ENCODE data around the gene GAS7. TPM values are rescaled to one million over a fixed set of nuclear protein-coding genes. Genes with fewer than 3 reads are reported as not detected.

GAS7 gene
- total and polyA plus RNA-seq, 2 experiments from 2014 or later: 1.9 to 10.7 TPM

- TF ChIP-seq POLR2AphosphoS5 (IDR thresholded peaks at IDR 0.05; ENCODE audit: low read depth) (no peak), ETS1 (IDR thresholded peaks at IDR 0.05) (no peak), REST (IDR thresholded peaks at IDR 0.05; ENCODE audit: unreplicated experiment) (no peak), CREB1 (CRISPR knock-in tag; IDR thresholded peaks at IDR 0.05; ENCODE audit: low read depth) (no peak), EZH2phosphoT487 (IDR thresholded peaks at IDR 0.05; ENCODE audit: unreplicated experiment) (no peak), NANOG (IDR thresholded peaks at IDR 0.05; ENCODE audit: borderline replicate concordance) (no peak), ZNF331 (CRISPR knock-in tag; IDR thresholded peaks at IDR 0.05; ENCODE audit: low read depth) (no peak), ZNF114 (CRISPR knock-in tag; IDR thresholded peaks at IDR 0.05) (no peak), JUNB (IDR thresholded peaks at IDR 0.05; ENCODE audit: unreplicated experiment) (no peak), EZH2 (IDR thresholded peaks at IDR 0.05; ENCODE audit: low read depth, unreplicated experiment) (no peak), CTCF (conservative IDR thresholded peaks at IDR 0.05; ENCODE audit: low read depth in 2 of 2) (no peak), STAT1 (IDR thresholded peaks at IDR 0.05; ENCODE audit: unreplicated experiment) (no peak)
These were observed 203.6 kb downstream of the GAS7 start (continued) for GRCh38 chr17:9994761-9995160.

- DNase-seq (ENCODE audit: low spot score): no peak
- no peaks in the 10 kb centered on the region for H3F3A ChIP-seq (replicated peaks; ENCODE audit: low read depth)
- H3K4me1 Mint-ChIP-seq: no peaks in the 10 kb centered on the region
- H3K27ac ChIP-seq (ENCODE audit: low read depth): no peak overlapping the region
- peaks cover 9% of the 10 kb centered on the region; the same call in 2 of the 3 replicates for H3K9me3 Mint-ChIP-seq
- no peak for TF ChIP-seq REST (IDR thresholded peaks at IDR 0.05; ENCODE audit: unreplicated experiment)
- TF ChIP-seq ETS1 (IDR thresholded peaks at IDR 0.05): no peak
- TF ChIP-seq EZH2phosphoT487 (IDR thresholded peaks at IDR 0.05; ENCODE audit: unreplicated experiment): no peak
- no peak for TF ChIP-seq CTCF (conservative IDR thresholded peaks at IDR 0.05; ENCODE audit: low read depth in 2 of 2)
- TF ChIP-seq ZNF114 (CRISPR knock-in tag; IDR thresholded peaks at IDR 0.05): no peak
- no peak for TF ChIP-seq EZH2 (IDR thresholded peaks at IDR 0.05; ENCODE audit: low read depth, unreplicated experiment)
- no peak for TF ChIP-seq CREB1 (CRISPR knock-in tag; IDR thresholded peaks at IDR 0.05; ENCODE audit: low read depth)
- TF ChIP-seq JUNB (IDR thresholded peaks at IDR 0.05; ENCODE audit: unreplicated experiment): no peak
- no peak for TF ChIP-seq NANOG (IDR thresholded peaks at IDR 0.05; ENCODE audit: borderline replicate concordance)
- no peak for TF ChIP-seq POLR2AphosphoS5 (IDR thresholded peaks at IDR 0.05; ENCODE audit: low read depth)
- no peak for TF ChIP-seq STAT1 (IDR thresholded peaks at IDR 0.05; ENCODE audit: unreplicated experiment)
- no peak overlapping the region for H3K4me3 Mint-ChIP-seq
- no peak overlapping the region for H3K27ac Mint-ChIP-seq
- H3K4me2 ChIP-seq: no peak overlapping the region
- no peaks in the 10 kb centered on the region for H3K4me1 ChIP-seq (ENCODE audit: insufficient read depth)
- no peaks in the 10 kb centered on the region for H3K27me3 ChIP-seq (ENCODE audit: insufficient read depth)
- no peaks in the 10 kb centered on the region for H3K9me2 ChIP-seq (ENCODE audit: insufficient read depth)
- no peak overlapping the region for H3K4me3 ChIP-seq
- H3K27me3 Mint-ChIP-seq (ENCODE audit: insufficient read depth, low read depth, poor library complexity): peaks cover 9% of the 10 kb centered on the region
- no peaks in the 10 kb centered on the region for H3K36me3 ChIP-seq (ENCODE audit: insufficient read depth)
- 0 out of 2 replicates have a peak, but pooled peaks cover 2% of the 10 kb centered on the region for H4K20me1 ChIP-seq (replicated peaks; ENCODE audit: insufficient read depth)
- peaks cover 3% of the 10 kb centered on the region; the same call in 1 of the 3 replicates for H3K36me3 Mint-ChIP-seq (ENCODE audit: low read depth)
- ATAC-seq: no peak
- H3K79me2 ChIP-seq (replicated peaks; ENCODE audit: insufficient read depth): no peaks in the 10 kb centered on the region
- H2AFZ ChIP-seq: no peak overlapping the region
These were observed 206.6 kb downstream of the GAS7 start for GRCh38 chr17:9991796-9992195.
